ENCODE measurements around the gene NRARP. TPM values are rescaled to one million over a fixed set of nuclear protein-coding genes. Genes with fewer than 3 reads are reported as not detected.

Gene NRARP
- total RNA-seq, 1 experiment from 2014 or later, result 51.5 TPM

GRCh38 chr9:137294681-137295237 lies 7.3 kb downstream of the NRARP start:
- H3K27ac Mint-ChIP-seq, result no peak overlapping the region
- POLR2A ChIA-PET, result interaction anchor here (0.7 kb wide), 1 partner anchor 43 kb away, joined by 3 read pairs; no protein-coding TSS in a partner anchor
- H3K4me1 Mint-ChIP-seq, result peaks cover 43% of the 10 kb centered on the region
- CTCF ChIA-PET, result interaction anchor here (0.6 to 2.0 kb wide), 6 partner anchors 8 to 1079 kb away, joined by 3 to 7 read pairs (median 5); partner anchors contain the start of genes EXD3, NOXA1 and TOR4A
- DNase-seq (ENCODE audit: low spot score), result peak; percentile 63
- H3K36me3 Mint-ChIP-seq, result peaks cover 2% of the 10 kb centered on the region; the same call in 1 of the 2 replicates
- TF ChIP-seq, protein P1, sequence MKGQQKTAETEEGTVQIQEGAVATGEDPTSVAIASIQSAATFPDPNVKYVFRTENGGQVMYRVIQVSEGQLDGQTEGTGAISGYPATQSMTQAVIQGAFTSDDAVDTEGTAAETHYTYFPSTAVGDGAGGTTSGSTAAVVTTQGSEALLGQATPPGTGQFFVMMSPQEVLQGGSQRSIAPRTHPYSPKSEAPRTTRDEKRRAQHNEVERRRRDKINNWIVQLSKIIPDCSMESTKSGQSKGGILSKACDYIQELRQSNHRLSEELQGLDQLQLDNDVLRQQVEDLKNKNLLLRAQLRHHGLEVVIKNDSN (CRISPR knock-in tag; IDR thresholded peaks at IDR 0.05), result 0 out of 2 replicates have a peak, but pooled peaks have one; percentile 42
- TF ChIP-seq TEAD1 (CRISPR knock-in tag; IDR thresholded peaks at IDR 0.05) (no peak), IRF1 (CRISPR knock-in tag; IDR thresholded peaks at IDR 0.05) (no peak)
- TF ChIP-seq, protein P2, sequence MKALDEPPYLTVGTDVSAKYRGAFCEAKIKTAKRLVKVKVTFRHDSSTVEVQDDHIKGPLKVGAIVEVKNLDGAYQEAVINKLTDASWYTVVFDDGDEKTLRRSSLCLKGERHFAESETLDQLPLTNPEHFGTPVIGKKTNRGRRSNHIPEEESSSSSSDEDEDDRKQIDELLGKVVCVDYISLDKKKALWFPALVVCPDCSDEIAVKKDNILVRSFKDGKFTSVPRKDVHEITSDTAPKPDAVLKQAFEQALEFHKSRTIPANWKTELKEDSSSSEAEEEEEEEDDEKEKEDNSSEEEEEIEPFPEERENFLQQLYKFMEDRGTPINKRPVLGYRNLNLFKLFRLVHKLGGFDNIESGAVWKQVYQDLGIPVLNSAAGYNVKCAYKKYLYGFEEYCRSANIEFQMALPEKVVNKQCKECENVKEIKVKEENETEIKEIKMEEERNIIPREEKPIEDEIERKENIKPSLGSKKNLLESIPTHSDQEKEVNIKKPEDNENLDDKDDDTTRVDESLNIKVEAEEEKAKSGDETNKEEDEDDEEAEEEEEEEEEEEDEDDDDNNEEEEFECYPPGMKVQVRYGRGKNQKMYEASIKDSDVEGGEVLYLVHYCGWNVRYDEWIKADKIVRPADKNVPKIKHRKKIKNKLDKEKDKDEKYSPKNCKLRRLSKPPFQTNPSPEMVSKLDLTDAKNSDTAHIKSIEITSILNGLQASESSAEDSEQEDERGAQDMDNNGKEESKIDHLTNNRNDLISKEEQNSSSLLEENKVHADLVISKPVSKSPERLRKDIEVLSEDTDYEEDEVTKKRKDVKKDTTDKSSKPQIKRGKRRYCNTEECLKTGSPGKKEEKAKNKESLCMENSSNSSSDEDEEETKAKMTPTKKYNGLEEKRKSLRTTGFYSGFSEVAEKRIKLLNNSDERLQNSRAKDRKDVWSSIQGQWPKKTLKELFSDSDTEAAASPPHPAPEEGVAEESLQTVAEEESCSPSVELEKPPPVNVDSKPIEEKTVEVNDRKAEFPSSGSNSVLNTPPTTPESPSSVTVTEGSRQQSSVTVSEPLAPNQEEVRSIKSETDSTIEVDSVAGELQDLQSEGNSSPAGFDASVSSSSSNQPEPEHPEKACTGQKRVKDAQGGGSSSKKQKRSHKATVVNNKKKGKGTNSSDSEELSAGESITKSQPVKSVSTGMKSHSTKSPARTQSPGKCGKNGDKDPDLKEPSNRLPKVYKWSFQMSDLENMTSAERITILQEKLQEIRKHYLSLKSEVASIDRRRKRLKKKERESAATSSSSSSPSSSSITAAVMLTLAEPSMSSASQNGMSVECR (CRISPR knock-in tag; IDR thresholded peaks at IDR 0.05; ENCODE audit: borderline replicate concordance), result peak; percentile 45; the same call in 1 of the 2 replicates
- TF ChIP-seq, protein P3, sequence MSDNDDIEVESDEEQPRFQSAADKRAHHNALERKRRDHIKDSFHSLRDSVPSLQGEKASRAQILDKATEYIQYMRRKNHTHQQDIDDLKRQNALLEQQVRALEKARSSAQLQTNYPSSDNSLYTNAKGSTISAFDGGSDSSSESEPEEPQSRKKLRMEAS (CRISPR knock-in tag; IDR thresholded peaks at IDR 0.05), result peak; percentile 76; the same call in 1 of the 2 replicates
- H3K27me3 Mint-ChIP-seq (ENCODE audit: low read depth), result peaks cover 33% of the 10 kb centered on the region
- peak; percentile 15 for ATAC-seq
- peak overlapping the region; percentile 56 for H3K4me3 Mint-ChIP-seq
- peaks cover 4% of the 10 kb centered on the region for H3K9me3 Mint-ChIP-seq

DNA sequence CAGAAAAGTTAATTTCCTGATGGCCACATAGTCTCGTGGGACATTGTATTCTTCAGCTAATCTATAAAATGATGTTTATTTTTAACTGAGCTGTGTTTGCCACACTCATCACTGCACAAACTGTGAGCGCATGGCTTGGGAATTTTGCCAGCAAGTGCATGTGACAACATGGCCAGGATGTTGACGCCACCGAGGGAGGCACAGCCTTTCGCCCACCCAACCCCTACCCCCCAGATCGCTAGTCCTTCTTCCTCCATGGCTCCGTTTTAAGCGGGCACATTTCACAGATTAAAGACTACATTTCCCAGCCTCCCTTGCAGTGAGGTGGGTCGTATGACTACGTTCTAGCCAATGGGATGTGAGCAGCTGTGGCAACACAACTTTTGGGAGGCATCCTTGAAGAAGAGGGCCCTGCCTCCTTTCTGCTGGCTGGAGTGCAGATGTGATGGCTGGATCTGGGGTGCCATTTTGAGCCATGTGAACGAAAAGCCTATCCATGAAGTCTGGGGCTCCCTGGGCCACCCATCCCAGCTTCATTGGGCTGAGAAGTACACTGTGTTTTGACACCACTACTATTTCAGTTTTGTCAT lies 7.9 kb downstream of the NRARP start:
- CTCF ChIA-PET, result interaction anchor here (0.6 to 2.1 kb wide), 7 partner anchors 9 to 377 kb away, joined by 3 to 13 read pairs (median 6); partner anchors contain the start of genes EXD3, NOXA1, NRARP and TOR4A
- peak; percentile 52 for DNase-seq (ENCODE audit: low spot score)
- Mint-ChIP-seq H3K27me3 (ENCODE audit: low read depth) (peaks cover 32% of the 10 kb centered on the region), H3K36me3 (peaks cover 2% of the 10 kb centered on the region; the same call in 1 of the 2 replicates), H3K9me3 (peaks cover 4% of the 10 kb centered on the region), H3K27ac (no peak overlapping the region), H3K4me1 (peaks cover 40% of the 10 kb centered on the region), H3K4me3 (peak overlapping the region; percentile 56)
- peak; percentile 38 for ATAC-seq
- POLR2A ChIA-PET, result interaction anchor here (0.7 kb wide), 1 partner anchor 43 kb away, joined by 3 read pairs; no protein-coding TSS in a partner anchor
- TF ChIP-seq MLX (CRISPR knock-in tag; IDR thresholded peaks at IDR 0.05), result no peak
- no peak for TF ChIP-seq ZNF416 (CRISPR knock-in tag; IDR thresholded peaks at IDR 0.05)
- peak; percentile 35; the same call in 1 of the 2 replicates for TF ChIP-seq SP1 (CRISPR knock-in tag; conservative IDR thresholded peaks at IDR 0.05)
- peak; percentile 98 for TF ChIP-seq GTF2I (CRISPR knock-in tag; conservative IDR thresholded peaks at IDR 0.05)
- TF ChIP-seq ZNF512 (CRISPR knock-in tag; IDR thresholded peaks at IDR 0.05; ENCODE audit: borderline replicate concordance), result no peak
- TF ChIP-seq ZNF396 (CRISPR knock-in tag; IDR thresholded peaks at IDR 0.05; ENCODE audit: borderline replicate concordance), result no peak
- TF ChIP-seq NFYB (CRISPR knock-in tag; conservative IDR thresholded peaks at IDR 0.05; ENCODE audit: low read depth), result no peak; the same call in 1 of the 2 replicates
- no peak for TF ChIP-seq FOXJ3 (CRISPR knock-in tag; IDR thresholded peaks at IDR 0.05; ENCODE audit: borderline replicate concordance)
- TF ChIP-seq MYBL2 (CRISPR knock-in tag; IDR thresholded peaks at IDR 0.05), result no peak
- no peak for TF ChIP-seq ZNF425 (CRISPR knock-in tag; conservative IDR thresholded peaks at IDR 0.05)
- TF ChIP-seq, protein P4, sequence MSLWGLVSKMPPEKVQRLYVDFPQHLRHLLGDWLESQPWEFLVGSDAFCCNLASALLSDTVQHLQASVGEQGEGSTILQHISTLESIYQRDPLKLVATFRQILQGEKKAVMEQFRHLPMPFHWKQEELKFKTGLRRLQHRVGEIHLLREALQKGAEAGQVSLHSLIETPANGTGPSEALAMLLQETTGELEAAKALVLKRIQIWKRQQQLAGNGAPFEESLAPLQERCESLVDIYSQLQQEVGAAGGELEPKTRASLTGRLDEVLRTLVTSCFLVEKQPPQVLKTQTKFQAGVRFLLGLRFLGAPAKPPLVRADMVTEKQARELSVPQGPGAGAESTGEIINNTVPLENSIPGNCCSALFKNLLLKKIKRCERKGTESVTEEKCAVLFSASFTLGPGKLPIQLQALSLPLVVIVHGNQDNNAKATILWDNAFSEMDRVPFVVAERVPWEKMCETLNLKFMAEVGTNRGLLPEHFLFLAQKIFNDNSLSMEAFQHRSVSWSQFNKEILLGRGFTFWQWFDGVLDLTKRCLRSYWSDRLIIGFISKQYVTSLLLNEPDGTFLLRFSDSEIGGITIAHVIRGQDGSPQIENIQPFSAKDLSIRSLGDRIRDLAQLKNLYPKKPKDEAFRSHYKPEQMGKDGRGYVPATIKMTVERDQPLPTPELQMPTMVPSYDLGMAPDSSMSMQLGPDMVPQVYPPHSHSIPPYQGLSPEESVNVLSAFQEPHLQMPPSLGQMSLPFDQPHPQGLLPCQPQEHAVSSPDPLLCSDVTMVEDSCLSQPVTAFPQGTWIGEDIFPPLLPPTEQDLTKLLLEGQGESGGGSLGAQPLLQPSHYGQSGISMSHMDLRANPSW (CRISPR knock-in tag; conservative IDR thresholded peaks at IDR 0.05; ENCODE audit: low read depth), result no peak
- no peak for TF ChIP-seq ZNF232 (CRISPR knock-in tag; IDR thresholded peaks at IDR 0.05)
- TF ChIP-seq IRF2 (CRISPR knock-in tag; IDR thresholded peaks at IDR 0.05; ENCODE audit: borderline replicate concordance, low read depth), result no peak
- TF ChIP-seq SOX15 (CRISPR knock-in tag; IDR thresholded peaks at IDR 0.05), result no peak

Data from WTC11 (cell line).